Stomach (tissue), 9 donors: Measurements from ENCODE around the gene NBEAL2. TPM values are rescaled to one million over a fixed set of nuclear protein-coding genes. Genes with fewer than 3 reads are reported as not detected.
"Not testable (repeated sequence)": the region's sequence is repeated elsewhere in the genome, so short reads cannot be mapped to it uniquely, and the experiment has no call there.

Experiments
- DNase-seq, 2 donors: peaks; one replicate each; pipeline versions ENCODE4 v3.0.0 to v3.0.0-alpha.2; 2013 to 2019
- H3K27ac ChIP-seq, 5 donors: fragments of 200-600 bp in 4 of 5; sonication (generic) in 4 of 5; one replicate each; pipeline ENCODE4 v1.5.1; 2013 to 2019; ENCODE audit warnings: mild to moderate bottlenecking in 1 of 5, moderate library complexity in 1 of 5
- H3K27me3 ChIP-seq, 3 donors: fragments of 200-600 bp; sonication (generic); one replicate each; pipeline ENCODE4 v1.5.1; 2017 to 2019; ENCODE audit warnings: mixed run types in 1 of 3
- H3K36me3 ChIP-seq, 4 donors: fragments of 200-600 bp; sonication (generic); 1 replicate in 3 of 4; 2 replicates in 1 of 4; pipeline ENCODE4 v1.5.1; 2016 to 2019
- H3K4me1 ChIP-seq, 4 donors: fragments of 200-600 bp; sonication (generic); one replicate each; pipeline ENCODE4 v1.5.1; 2016 to 2019
- H3K4me3 ChIP-seq, 4 donors: fragments of 200-600 bp; sonication (generic) in 3 of 4; one replicate each; pipeline ENCODE4 v1.5.1; 2016 to 2019; ENCODE audit warnings: mild to moderate bottlenecking in 1 of 4
- H3K9me3 ChIP-seq, 4 donors: fragments of 200-600 bp; sonication (generic); one replicate each; pipeline ENCODE4 v1.5.1; 2016 to 2019
- CTCF ChIP-seq, 7 experiments: fragments of 450-650 bp in 4 of 7; fragments of 200-600 bp in 3 of 7; sonication (generic) in 3 of 7; IDR thresholded peaks; one replicate each; pipeline ENCODE4 v1.5.1; 2016 to 2019; ENCODE audit warnings: antibody characterized with exemption in 7 of 7, control low read depth in 2 of 7, mild to moderate bottlenecking in 1 of 7
- EP300 ChIP-seq: sonication (generic); formaldehyde crosslinking; IDR thresholded peaks from one replicate; pipeline ENCODE4 v1.6.1; 2017; ENCODE audit warnings: antibody characterized with exemption
- POLR2A ChIP-seq, 4 donors: fragments of 450-650 bp; IDR thresholded peaks; one replicate each; pipeline ENCODE4 v1.6.1; 2016; ENCODE audit warnings: antibody characterized with exemption in 4 of 4, control low read depth in 2 of 4, mild to moderate bottlenecking in 1 of 4, moderate library complexity in 1 of 4
- POLR2AphosphoS5 ChIP-seq, 3 donors: sonication (generic); formaldehyde crosslinking; IDR thresholded peaks; one replicate each; pipeline ENCODE4 v1.6.1; 2016; ENCODE audit warnings: antibody characterized with exemption in 3 of 3
- whole genome bisulfite sequencing, 5 donors: extraction: QIAGEN DNeasy Blood & Tissue Kit in 3 of 5; methylation state at CpG; one replicate each; pipeline versions ENCODE4 v1.1.5 to v1.1.7; 2013 to 2018; 5-methylcytosine and 5-hydroxymethylcytosine counted together
- intact Hi-C: fragments of 100-400 bp; cut with DNase I; formaldehyde crosslinking; loops from one replicate; pipeline ENCODE4 v1.15.1; 2023; ENCODE audit warnings: low total_unique reads
- polyA plus RNA-seq, 3 donors: library from polyadenylated mRNA; stranded (reverse); fragments of 200-250 nt; gene quantifications; one replicate each; pipeline ENCODE4 v1.2.3, GENCODE V29; 2013
- total RNA-seq, 5 donors: library from RNA; depleted of rRNA; stranded (reverse); fragments of >200 nt; gene quantifications; one replicate each; pipeline versions ENCODE4 v1.1.0 to v1.2.3, GENCODE V29; 2014 to 2016
- donor health status: healthy with polysubstance abuse.
- donor health status: Bipolar disorder and iron deficiency.
- donor health status: healthy.

Gene NBEAL2
- total and polyA plus RNA-seq, 8 donors: 35.0 to 653 (median 214) TPM

GRCh38 chr3:47020311-47020710, 40.8 kb downstream of the NBEAL2 start:
- Histone ChIP-seq H3K27ac (no peak overlapping the region), H3K9me3 (no peaks in the 10 kb centered on the region), H3K4me3 (no peak overlapping the region), H3K4me1 (peaks cover 18 to 66% (median 43%) of the 10 kb centered on the region in 4 donors), H3K36me3 (peaks cover 8 to 50% (median 45%) of the 10 kb centered on the region in 4 donors), H3K27me3 (no peaks in the 10 kb centered on the region)
- intact Hi-C loops: no loop called here
- DNase-seq: no peak
- TF ChIP-seq POLR2A (IDR thresholded peaks at IDR 0.05) (no peak), EP300 (no peak), CTCF (IDR thresholded peaks at IDR 0.05) (no peak)
- 85 to 94% (median 89%) methylated on average over 4 of the region's 4 CpGs for WGBS, 5 donors

- TF ChIP-seq EP300: no peak
- peak in 1 of 3 donors; percentile 1 for TF ChIP-seq POLR2AphosphoS5 (IDR thresholded peaks at IDR 0.05)
- no peak for TF ChIP-seq POLR2A (IDR thresholded peaks at IDR 0.05)
- DNase-seq: peak; percentile 77 to 82
These were observed 43.2 kb downstream of the NBEAL2 start for GRCh38 chr3:47022641-47023071.

GRCh38 chr3:47024932-47025331, 45.5 kb downstream of the NBEAL2 start:
- peak in 1 of 2 donors; percentile 12 for DNase-seq
- Histone ChIP-seq H3K27ac (peak overlapping the region in 1 of 5 donors; percentile 11), H3K27me3 (no peaks in the 10 kb centered on the region), H3K36me3 (peaks cover 0 to 32% (median 16%) of the 10 kb centered on the region in 4 donors), H3K4me3 (no peak overlapping the region), H3K9me3 (no peaks in the 10 kb centered on the region), H3K4me1 (peaks cover 11 to 52% (median 27%) of the 10 kb centered on the region in 4 donors)
- TF ChIP-seq POLR2A (IDR thresholded peaks at IDR 0.05) (no peak), POLR2AphosphoS5 (IDR thresholded peaks at IDR 0.05) (no peak), CTCF (IDR thresholded peaks at IDR 0.05) (no peak), EP300 (no peak)
- intact Hi-C loops: no loop called here

More at GRCh38 chr3:47022641-47023071, 43.2 kb downstream of the NBEAL2 start:
- peak overlapping the region; percentile 29 to 74 (median 57) for H3K27ac ChIP-seq
- no peak overlapping the region for H3K4me3 ChIP-seq
- intact Hi-C loops: no loop called here
- peaks cover 11 to 54% (median 29%) of the 10 kb centered on the region in 4 donors for H3K4me1 ChIP-seq
- no peaks in the 10 kb centered on the region for H3K9me3 ChIP-seq
- 15 to 50% (median 19%) methylated on average over 1 of the region's 1 CpG for WGBS, 5 donors
- H3K36me3 ChIP-seq: peaks cover 3 to 33% (median 27%) of the 10 kb centered on the region in 4 donors
- H3K27me3 ChIP-seq: no peaks in the 10 kb centered on the region

- H3K9me3 ChIP-seq, H3K27me3 ChIP-seq, intact Hi-C loops, DNase-seq, H3K4me3 ChIP-seq, H3K27ac ChIP-seq: not testable (repeated sequence)
- Histone ChIP-seq H3K4me1 (peaks cover 11 to 52% (median 28%) of the 10 kb centered on the region in 4 donors), H3K36me3 (peaks cover 2 to 27% (median 16%) of the 10 kb centered on the region in 4 donors)
- WGBS, 5 donors: 91 to 98% (median 94%) methylated on average over 1 of the region's 1 CpG
These were observed 47.0 kb downstream of the NBEAL2 start for GRCh38 chr3:47026432-47026831.

- no peaks in the 10 kb centered on the region for H3K9me3 ChIP-seq
- WGBS, 5 donors: 68 to 76% (median 73%) methylated on average over 3 of the region's 3 CpGs
- intact Hi-C loops: no loop called here
- no peak overlapping the region for H3K27ac ChIP-seq
- no peak for DNase-seq
- no peaks in the 10 kb centered on the region for H3K27me3 ChIP-seq
- H3K4me3 ChIP-seq: no peak overlapping the region
- peaks cover 2 to 30% (median 16%) of the 10 kb centered on the region in 4 donors for H3K36me3 ChIP-seq
- H3K4me1 ChIP-seq: peaks cover 0 to 46% (median 16%) of the 10 kb centered on the region in 4 donors
- no peak for TF ChIP-seq CTCF (IDR thresholded peaks at IDR 0.05)
- no peak for TF ChIP-seq POLR2AphosphoS5 (IDR thresholded peaks at IDR 0.05)
- no peak for TF ChIP-seq EP300
- no peak for TF ChIP-seq POLR2A (IDR thresholded peaks at IDR 0.05)
These were observed 48.7 kb downstream of the NBEAL2 start for GRCh38 chr3:47028146-47028545.
